ENCODE results near the gene SLC25A21.
"Not testable (repeated sequence)": the region's sequence is repeated elsewhere in the genome, so short reads cannot be mapped to it uniquely, and the experiment has no call there.

Gene SLC25A21

DNA sequence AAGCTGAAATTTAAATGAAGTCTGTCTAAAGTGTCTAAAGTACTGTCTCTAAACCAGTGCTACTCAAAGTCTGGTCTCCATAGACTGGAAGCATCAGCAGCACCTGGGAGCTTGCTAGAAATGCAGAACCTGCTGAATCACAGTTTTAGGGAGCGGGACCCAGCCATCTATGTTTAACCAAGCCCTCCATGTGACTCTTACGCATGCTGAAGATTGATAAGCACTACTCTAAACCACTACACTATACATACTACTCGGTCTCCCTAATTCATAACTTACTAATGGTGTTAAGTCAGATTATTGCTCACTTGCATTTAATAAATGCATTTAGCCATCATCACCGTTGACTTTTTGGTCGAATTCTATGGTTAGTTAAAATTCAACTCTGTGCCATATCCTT, 88.8 kb downstream of the SLC25A21 start:
- DNase-seq: no peak

- DNase-seq: no peak
These were observed 90.0 kb downstream of the SLC25A21 start for GRCh38 chr14:37082449-37082848.

- DNase-seq: no peak
These were observed 90.5 kb downstream of the SLC25A21 start for GRCh38 chr14:37081856-37082255.

DNA sequence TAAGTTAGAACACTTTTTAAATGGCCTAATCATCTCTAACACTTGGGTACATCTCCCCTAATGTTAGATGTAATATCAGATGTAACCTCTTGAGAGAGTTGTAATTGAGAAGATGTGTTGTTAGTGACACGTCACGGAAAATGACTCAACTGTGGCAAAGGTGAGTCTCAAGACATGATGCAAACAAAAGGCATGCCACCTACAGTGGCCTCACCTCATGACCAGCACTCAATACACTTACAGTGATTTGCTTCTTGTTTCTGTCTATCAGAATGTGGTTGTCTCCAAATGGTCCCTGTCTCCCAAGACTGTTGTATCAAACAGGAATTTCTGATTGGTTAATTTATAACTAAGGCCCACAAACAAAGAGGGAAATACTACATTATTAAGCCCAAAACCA, 91.2 kb downstream of the SLC25A21 start:
- no peak for DNase-seq

DNA sequence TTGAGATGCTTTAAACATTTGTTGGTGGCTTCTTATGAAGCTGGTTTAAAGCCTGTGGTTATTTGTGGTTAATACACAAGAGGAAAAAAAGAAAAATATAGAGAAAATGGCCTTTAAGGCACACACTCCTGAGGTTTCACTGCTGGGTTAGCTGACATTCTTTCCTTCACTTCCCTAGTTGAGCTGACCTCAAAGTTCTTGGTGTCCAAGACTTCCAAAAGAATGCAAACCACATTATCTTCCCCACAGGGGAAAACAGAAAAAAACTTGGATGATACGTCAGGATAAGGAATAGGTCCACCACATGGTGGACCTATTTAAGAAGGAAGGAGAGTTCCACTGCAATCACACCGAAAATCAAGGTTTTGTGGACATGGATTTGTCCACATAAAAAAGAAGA, 94.3 kb downstream of the SLC25A21 start:
- DNase-seq: no peak

DNA sequence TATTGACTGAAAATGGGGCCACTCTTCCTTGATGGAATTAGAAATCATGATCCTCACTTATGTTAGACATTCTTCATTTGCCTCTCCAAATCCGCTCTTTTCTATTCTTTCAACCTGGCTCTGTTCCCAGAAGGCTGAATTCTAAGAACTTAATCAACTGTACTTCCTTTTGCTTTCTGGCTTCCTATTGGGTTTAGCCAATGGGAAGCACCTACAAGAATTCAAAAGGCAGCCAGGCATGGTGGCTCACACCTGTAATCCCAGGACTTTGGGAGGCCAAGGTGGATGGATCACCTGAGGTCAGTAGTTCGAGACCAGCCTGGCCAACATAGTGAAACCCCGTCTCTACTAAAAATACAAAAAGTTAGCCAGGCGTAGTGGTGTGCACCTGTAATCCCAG, 98.1 kb downstream of the SLC25A21 start:
- DNase-seq: not testable (repeated sequence)

GRCh38 chr14:37063467-37064240, 108.8 kb downstream of the SLC25A21 start:
- DNase-seq: no peak

DNA sequence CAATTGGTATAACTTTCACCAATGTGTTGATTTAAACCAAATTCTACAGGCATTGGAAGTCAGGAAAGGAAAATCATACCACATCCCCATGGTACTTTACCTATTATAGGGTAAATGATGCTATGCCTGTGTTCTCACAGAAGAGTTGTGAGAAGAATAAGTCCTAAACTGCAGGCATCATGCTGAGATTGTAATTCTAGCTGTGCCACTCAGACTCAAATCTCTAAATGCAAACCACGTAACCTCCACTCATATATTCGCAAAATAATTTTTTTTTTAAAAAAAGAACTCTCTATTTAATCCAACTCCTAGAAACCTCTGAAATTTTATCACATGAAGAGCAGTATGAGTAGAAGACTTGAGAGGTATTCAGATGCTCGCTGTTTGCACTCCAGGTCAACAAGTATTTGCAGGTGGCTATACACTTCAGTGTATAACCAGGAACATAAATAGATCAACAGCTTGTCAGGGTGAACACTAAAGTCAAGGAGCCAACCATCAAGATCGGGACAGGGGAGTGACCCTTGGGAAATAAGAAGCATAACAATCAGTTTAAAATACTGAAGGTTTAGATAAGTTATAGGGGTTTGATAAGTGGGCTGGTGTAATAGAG, 110.1 kb downstream of the SLC25A21 start:
- DNase-seq: no peak

- no peak for DNase-seq
These were observed 110.7 kb downstream of the SLC25A21 start for GRCh38 chr14:37061697-37062096.

- peak; percentile 2 for DNase-seq
These were observed 111.7 kb downstream of the SLC25A21 start for GRCh38 chr14:37060496-37061260.

GRCh38 chr14:37057776-37058175, 114.6 kb downstream of the SLC25A21 start:
- no peak for DNase-seq

DNA sequence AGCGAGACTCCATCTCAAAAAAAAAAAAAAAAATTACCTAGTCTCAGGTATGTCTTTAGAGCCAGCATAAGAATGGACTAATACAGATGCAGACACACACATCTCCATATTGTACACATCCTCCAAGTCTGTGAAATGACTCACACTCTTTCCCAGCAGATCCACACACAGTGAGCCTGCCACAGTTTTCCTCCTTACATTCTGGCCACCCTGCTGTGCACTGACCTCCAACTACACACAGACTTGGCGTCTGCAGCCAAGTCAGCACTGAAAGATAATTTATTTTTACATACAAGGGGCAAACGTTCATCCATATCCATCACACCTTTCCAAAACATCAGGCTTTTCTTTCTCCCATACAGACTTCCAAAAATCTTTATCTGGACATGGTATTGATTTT, 115.9 kb downstream of the SLC25A21 start:
- no peak for DNase-seq

- DNase-seq: no peak
These were observed 117.5 kb downstream of the SLC25A21 start for GRCh38 chr14:37054869-37055268.

GRCh38 chr14:37054144-37054543, 118.3 kb downstream of the SLC25A21 start:
- no peak for DNase-seq

GRCh38 chr14:37051680-37052079, 120.7 kb downstream of the SLC25A21 start:
- peak; percentile 33 for DNase-seq

- DNase-seq: no peak
These were observed 121.3 kb downstream of the SLC25A21 start for GRCh38 chr14:37051153-37051552.

GRCh38 chr14:37048666-37049071, 123.7 kb downstream of the SLC25A21 start:
- DNase-seq: no peak

GRCh38 chr14:37047996-37048395, 124.4 kb downstream of the SLC25A21 start:
- DNase-seq: no peak

GRCh38 chr14:37047226-37047625, 125.2 kb downstream of the SLC25A21 start:
- no peak for DNase-seq

DNA sequence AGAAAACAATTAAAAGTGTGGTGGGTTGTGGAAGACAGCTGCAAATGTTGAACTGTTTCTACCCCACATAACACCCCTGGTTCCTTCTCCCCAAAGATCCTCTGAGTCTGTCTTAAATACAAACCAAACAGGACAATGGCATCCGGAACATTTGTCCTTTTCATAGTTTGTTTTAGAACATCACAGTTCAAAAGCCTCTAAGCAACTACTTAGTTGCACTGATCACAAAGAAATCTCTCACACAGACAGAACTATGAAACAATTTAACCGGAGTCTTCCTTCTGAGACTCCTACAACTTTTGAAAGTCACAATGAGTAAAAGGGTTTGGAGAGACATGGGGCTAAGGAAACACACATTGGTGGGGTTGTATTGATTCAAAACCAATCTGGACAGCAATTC, 125.6 kb downstream of the SLC25A21 start:
- DNase-seq: no peak

DNA sequence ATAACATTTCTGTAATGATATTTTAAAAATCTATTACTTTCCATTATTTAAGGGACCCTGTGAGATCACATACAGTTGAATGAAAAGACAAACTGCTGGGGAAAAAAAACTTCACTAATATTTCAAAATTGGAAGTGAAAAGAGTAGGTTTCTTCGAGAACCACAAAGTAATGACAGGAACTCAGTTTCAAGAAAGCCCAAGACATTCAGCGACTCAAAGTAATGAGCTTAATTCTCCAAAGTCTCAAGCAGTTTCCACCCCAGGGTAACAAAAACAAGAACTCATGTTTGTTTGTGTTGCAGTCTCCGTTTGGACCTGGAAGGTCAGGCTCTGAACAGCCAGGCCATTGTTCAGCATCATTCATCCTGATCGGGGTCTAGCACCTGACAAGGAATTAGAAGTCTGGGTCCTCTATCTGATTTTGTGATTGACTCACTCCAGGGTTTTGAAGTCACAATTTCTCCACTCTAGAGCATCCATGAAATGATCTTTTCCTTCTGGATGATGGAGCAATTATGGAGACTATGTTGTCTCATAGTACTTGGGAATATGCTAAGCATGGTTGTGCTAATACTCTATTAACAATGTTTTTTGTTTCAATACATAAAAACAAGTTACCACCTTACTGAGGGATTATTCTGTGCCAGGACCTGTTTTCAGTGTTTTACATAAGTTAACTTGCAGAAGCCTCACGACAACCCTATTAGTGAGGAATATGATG, 126.9 kb downstream of the SLC25A21 start:
- DNase-seq: no peak

DNA sequence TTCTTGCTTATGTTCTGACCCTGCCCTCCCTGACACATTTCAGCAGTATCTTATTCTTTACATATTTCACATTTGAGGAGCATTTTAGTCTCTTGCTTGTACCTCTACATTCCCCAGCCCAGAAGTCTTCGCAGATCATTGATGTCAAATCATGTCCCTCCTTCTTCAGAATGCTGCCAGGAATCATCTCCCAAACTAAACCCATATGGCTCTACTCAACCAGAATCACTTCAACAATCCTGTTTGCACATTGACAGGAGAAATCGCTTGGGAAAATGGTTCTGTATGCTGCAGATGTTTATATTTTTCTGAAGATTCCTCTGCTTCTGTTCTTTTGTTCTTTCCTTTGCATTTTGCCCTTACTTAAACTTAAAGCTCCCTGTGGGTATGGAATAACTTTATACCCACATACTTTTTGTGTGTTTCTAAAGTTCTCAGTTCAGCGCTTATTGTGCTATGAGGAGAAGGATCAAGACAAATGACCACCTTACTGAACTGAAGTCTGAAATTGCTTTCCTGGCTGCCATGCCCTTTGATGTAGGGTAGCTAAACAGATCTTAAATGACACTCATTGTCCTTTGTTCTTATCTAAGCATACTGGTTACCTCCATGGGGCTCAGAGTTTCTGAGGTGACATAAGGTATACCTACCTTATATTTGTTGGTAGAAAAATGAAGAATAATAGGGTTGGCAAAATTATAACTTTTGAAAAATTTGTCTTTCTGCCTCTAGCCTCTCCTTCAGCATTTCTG, 134.6 kb downstream of the SLC25A21 start:
- DNase-seq: no peak

All from NCI-H774 (cell line).